Breast epithelium (tissue), 4 donors: ENCODE measurements around the gene LRRC32. TPM values are rescaled to one million over a fixed set of nuclear protein-coding genes. Genes with fewer than 3 reads are reported as not detected.

Experiments
- DNase-seq, 2 donors: peaks; one replicate each; pipeline ENCODE4 v3.0.0-alpha.2; 2019; ENCODE audit warnings: low spot score in 2 of 2
- H3K27ac ChIP-seq, 2 donors: fragments of 200-600 bp; sonication (generic) in 1 of 2; one replicate each; pipeline ENCODE4 v1.5.1; 2016 to 2019; ENCODE audit warnings: mild to moderate bottlenecking in 1 of 2
- H3K27me3 ChIP-seq, 2 donors: fragments of 200-600 bp; sonication (generic) in 1 of 2; one replicate each; pipeline versions ENCODE4 v1.5.1 to v1.6.0; 2017 to 2019; ENCODE audit warnings: control low read depth in 1 of 2, mild to moderate bottlenecking in 1 of 2
- H3K36me3 ChIP-seq: fragments of 200-600 bp; one replicate; pipeline ENCODE4 v1.5.1; 2019
- H3K4me1 ChIP-seq, 2 donors: fragments of 200-600 bp; sonication (generic); one replicate each; pipeline ENCODE4 v1.5.1; 2016 to 2019; ENCODE audit warnings: control low read depth in 1 of 2
- H3K4me3 ChIP-seq, 3 donors: fragments of 200-600 bp; sonication (generic); 1 replicate in 2 of 3; 2 replicates in 1 of 3; pipeline ENCODE4 v1.5.1; 2016 to 2019; ENCODE audit warnings: mild to moderate bottlenecking in 3 of 3, moderate library complexity in 2 of 3
- H3K9me3 ChIP-seq, 2 donors: fragments of 200-600 bp; sonication (generic) in 1 of 2; one replicate each; pipeline ENCODE4 v1.5.1; 2016 to 2019; ENCODE audit warnings: control low read depth in 1 of 2
- POLR2A ChIP-seq: fragments of 450-650 bp; IDR thresholded peaks from one replicate; pipeline ENCODE4 v1.6.1; 2016; ENCODE audit warnings: antibody characterized with exemption, mild to moderate bottlenecking, moderate library complexity
- POLR2AphosphoS5 ChIP-seq, 3 donors: sonication (generic); formaldehyde crosslinking; IDR thresholded peaks; one replicate each; pipeline ENCODE4 v1.6.1; 2017; ENCODE audit warnings: antibody characterized with exemption in 3 of 3
- intact Hi-C: fragments of 100-400 bp; cut with DNase I; formaldehyde crosslinking; loops from one replicate; pipeline ENCODE4 v1.15.1; 2023; ENCODE audit warnings: low total_unique reads
- total RNA-seq, 3 donors: library from RNA; depleted of rRNA; stranded (reverse); fragments of >200 nt; gene quantifications; one replicate each; pipeline ENCODE4 v1.1.0, GENCODE V29; 2016
- TF ChIP-seq, protein P1 (sequence below), 3 donors: fragments of 450-650 bp; IDR thresholded peaks; one replicate each; pipeline ENCODE4 v1.5.1; 2016 to 2017; ENCODE audit warnings: antibody characterized with exemption in 3 of 3, mild to moderate bottlenecking in 3 of 3, moderate library complexity in 3 of 3

LRRC32 gene
- total RNA-seq, 3 donors from 2014 or later, result 7.5 to 56.0 (median 42.6) TPM

DNA sequence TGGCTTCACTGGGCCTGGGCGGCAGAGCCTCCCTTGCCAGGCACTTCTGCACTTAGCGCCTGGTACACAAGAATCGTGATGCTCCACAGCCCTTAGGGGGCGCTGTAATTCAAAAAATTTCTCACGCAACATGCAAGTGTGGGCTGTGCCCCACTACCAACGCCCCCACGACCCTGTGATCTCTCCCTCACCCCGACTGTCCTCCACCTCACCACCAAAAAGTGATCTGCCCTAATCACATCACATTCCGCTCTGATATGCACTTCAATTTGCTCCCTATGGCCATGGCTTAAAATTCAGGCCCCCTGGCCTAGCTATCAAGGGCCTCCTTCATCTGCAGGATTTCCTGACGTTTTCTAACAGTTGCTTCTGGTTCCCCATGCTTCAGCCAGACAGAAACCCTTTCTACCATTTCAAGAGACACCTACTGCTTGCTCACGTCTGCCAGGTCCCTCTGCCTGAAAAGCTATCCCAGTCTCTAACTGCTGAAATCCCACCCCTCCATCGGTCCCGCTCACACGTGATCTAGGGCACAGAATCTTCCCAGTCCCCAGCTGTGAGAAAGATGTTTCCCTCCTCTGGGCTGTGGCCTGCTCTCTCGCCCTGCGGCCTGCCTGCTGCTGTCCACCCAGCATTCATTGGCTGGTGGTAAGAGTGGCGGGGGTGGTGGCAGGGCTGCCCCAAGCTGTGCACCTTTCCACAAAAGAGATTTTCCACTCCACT, 27.9 kb upstream of the LRRC32 start:
- DNase-seq, result no peak
- Histone ChIP-seq H3K4me1 (no peaks in the 10 kb centered on the region), H3K36me3 (no peaks in the 10 kb centered on the region), H3K27me3 (no peaks in the 10 kb centered on the region), H3K27ac (no peak overlapping the region), H3K4me3 (no peak overlapping the region), H3K9me3 (no peaks in the 10 kb centered on the region)
- intact Hi-C loops, result no loop called here
- no peak for TF ChIP-seq POLR2A
- no peak for TF ChIP-seq POLR2AphosphoS5 (IDR thresholded peaks at IDR 0.05)
- TF ChIP-seq, protein P1, sequence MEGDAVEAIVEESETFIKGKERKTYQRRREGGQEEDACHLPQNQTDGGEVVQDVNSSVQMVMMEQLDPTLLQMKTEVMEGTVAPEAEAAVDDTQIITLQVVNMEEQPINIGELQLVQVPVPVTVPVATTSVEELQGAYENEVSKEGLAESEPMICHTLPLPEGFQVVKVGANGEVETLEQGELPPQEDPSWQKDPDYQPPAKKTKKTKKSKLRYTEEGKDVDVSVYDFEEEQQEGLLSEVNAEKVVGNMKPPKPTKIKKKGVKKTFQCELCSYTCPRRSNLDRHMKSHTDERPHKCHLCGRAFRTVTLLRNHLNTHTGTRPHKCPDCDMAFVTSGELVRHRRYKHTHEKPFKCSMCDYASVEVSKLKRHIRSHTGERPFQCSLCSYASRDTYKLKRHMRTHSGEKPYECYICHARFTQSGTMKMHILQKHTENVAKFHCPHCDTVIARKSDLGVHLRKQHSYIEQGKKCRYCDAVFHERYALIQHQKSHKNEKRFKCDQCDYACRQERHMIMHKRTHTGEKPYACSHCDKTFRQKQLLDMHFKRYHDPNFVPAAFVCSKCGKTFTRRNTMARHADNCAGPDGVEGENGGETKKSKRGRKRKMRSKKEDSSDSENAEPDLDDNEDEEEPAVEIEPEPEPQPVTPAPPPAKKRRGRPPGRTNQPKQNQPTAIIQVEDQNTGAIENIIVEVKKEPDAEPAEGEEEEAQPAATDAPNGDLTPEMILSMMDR (IDR thresholded peaks at IDR 0.05), result no peak

DNA sequence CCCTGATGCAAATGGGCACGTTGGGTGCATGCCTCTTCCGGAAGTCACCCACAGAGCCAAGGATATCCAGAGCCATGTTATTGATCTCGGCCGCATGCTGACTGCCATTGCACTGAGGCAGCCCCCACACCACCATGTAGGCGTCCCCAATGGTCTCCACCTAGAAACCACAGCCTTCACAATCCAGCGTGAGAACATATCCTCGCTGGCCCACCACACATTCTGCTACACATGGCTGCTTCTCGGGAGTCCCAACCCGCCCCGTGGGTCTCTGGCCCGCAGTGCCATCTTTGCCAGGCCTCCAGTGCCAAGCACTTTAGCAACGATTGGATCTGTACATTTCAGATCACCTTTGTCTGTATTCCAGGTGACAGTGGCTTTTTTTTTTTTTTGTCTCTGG, 26.2 kb upstream of the LRRC32 start:
- Histone ChIP-seq H3K36me3 (no peaks in the 10 kb centered on the region), H3K4me1 (no peaks in the 10 kb centered on the region), H3K27me3 (no peaks in the 10 kb centered on the region), H3K27ac (no peak overlapping the region), H3K9me3 (no peaks in the 10 kb centered on the region), H3K4me3 (no peak overlapping the region)
- DNase-seq, result no peak
- intact Hi-C loops, result no loop called here
- TF ChIP-seq POLR2A, result no peak
- TF ChIP-seq, protein P1 (IDR thresholded peaks at IDR 0.05), result no peak
- no peak for TF ChIP-seq POLR2AphosphoS5 (IDR thresholded peaks at IDR 0.05)

DNA sequence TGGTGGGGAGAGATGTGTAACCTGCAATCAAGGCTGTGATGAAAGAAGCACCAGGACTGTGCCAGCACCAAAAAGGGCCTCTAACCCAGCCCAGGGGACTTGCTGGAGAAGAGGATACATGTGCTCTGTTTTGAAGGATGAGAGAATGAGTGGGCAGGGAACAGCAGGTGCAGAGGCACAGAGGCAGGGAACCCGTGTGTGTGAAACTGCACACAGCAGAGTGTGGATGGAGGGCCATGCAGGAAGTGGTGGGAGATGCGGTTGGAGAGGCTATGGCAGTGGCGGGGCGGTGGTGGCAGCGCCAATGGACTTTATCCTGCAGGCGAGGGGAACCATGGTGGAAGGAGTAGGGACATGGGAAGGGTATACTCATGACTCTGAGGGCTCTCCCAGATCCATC, 25.2 kb upstream of the LRRC32 start:
- TF ChIP-seq, protein P1 (IDR thresholded peaks at IDR 0.05), result no peak
- TF ChIP-seq POLR2A, result no peak
- no peak for TF ChIP-seq POLR2AphosphoS5 (IDR thresholded peaks at IDR 0.05)
- no peaks in the 10 kb centered on the region for H3K4me1 ChIP-seq
- H3K4me3 ChIP-seq, result no peak overlapping the region
- intact Hi-C loops, result no loop called here
- no peak for DNase-seq
- no peaks in the 10 kb centered on the region for H3K36me3 ChIP-seq
- H3K9me3 ChIP-seq, result no peaks in the 10 kb centered on the region
- H3K27ac ChIP-seq, result no peak overlapping the region
- H3K27me3 ChIP-seq, result no peaks in the 10 kb centered on the region

DNA sequence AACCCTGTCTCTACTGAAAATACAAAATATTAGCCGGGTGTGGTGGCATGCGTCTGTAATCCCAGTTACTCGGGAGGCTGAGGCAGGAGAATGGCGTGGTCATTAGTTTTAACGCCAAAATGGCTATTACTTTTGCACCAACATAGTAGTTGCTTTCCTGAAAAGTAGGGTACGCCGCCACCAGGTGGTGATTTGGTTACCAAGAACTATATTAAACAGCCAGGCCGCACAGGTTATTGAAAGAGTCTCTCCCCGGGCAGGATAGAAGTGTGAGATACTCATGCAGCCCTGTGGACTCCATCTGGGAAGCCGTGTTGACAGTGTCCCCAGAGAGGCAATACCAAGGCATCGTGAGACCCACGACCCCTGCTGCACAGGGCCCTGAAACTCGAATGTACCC, 24.6 kb upstream of the LRRC32 start:
- Histone ChIP-seq H3K36me3 (no peaks in the 10 kb centered on the region), H3K27me3 (no peaks in the 10 kb centered on the region), H3K9me3 (no peaks in the 10 kb centered on the region), H3K27ac (no peak overlapping the region), H3K4me3 (no peak overlapping the region), H3K4me1 (no peaks in the 10 kb centered on the region)
- no peak for DNase-seq
- TF ChIP-seq POLR2A (no peak), POLR2AphosphoS5 (IDR thresholded peaks at IDR 0.05) (no peak)
- TF ChIP-seq, protein P1 (IDR thresholded peaks at IDR 0.05), result no peak
- intact Hi-C loops, result no loop called here

DNA sequence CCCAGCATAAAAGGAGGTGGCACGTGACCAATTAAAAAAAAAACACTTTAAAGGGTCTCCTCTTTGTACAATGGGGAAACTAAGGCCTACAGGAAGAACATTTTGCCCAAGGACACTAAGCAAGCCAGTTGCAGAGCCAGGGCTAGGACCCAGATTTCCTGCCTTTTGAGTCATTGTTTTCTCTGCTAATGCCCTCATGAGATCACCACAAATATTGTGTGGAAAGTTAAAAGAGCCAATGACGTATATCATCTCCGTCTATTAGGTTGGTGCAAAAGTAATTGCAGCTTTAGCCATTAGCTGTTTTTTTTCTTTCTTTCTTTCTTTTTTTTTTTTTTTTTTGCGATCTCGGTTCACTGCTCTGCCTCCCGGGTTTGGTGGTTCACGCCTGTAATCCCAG, 24.1 kb upstream of the LRRC32 start:
- H3K36me3 ChIP-seq, result no peaks in the 10 kb centered on the region
- H3K27ac ChIP-seq, result no peak overlapping the region
- no peaks in the 10 kb centered on the region for H3K4me1 ChIP-seq
- no peak for DNase-seq
- no peaks in the 10 kb centered on the region for H3K9me3 ChIP-seq
- TF ChIP-seq, protein P1 (IDR thresholded peaks at IDR 0.05), result no peak
- TF ChIP-seq POLR2A, result no peak
- no peak for TF ChIP-seq POLR2AphosphoS5 (IDR thresholded peaks at IDR 0.05)
- intact Hi-C loops, result no loop called here
- no peak overlapping the region for H3K4me3 ChIP-seq
- no peaks in the 10 kb centered on the region for H3K27me3 ChIP-seq
